Kidney capillary endothelial cell (primary cell): Measurements from ENCODE around the gene RHOBTB1.
"Not testable (repeated sequence)": the region's sequence is repeated elsewhere in the genome, so short reads cannot be mapped to it uniquely, and the experiment has no call there.

Experiments used
- DNase-seq: peaks from one replicate; pipeline ENCODE4 v3.0.0-alpha.2; 2018; ENCODE audit warnings: low spot score

RHOBTB1 gene, protein sequence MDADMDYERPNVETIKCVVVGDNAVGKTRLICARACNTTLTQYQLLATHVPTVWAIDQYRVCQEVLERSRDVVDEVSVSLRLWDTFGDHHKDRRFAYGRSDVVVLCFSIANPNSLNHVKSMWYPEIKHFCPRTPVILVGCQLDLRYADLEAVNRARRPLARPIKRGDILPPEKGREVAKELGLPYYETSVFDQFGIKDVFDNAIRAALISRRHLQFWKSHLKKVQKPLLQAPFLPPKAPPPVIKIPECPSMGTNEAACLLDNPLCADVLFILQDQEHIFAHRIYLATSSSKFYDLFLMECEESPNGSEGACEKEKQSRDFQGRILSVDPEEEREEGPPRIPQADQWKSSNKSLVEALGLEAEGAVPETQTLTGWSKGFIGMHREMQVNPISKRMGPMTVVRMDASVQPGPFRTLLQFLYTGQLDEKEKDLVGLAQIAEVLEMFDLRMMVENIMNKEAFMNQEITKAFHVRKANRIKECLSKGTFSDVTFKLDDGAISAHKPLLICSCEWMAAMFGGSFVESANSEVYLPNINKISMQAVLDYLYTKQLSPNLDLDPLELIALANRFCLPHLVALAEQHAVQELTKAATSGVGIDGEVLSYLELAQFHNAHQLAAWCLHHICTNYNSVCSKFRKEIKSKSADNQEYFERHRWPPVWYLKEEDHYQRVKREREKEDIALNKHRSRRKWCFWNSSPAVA

DNA sequence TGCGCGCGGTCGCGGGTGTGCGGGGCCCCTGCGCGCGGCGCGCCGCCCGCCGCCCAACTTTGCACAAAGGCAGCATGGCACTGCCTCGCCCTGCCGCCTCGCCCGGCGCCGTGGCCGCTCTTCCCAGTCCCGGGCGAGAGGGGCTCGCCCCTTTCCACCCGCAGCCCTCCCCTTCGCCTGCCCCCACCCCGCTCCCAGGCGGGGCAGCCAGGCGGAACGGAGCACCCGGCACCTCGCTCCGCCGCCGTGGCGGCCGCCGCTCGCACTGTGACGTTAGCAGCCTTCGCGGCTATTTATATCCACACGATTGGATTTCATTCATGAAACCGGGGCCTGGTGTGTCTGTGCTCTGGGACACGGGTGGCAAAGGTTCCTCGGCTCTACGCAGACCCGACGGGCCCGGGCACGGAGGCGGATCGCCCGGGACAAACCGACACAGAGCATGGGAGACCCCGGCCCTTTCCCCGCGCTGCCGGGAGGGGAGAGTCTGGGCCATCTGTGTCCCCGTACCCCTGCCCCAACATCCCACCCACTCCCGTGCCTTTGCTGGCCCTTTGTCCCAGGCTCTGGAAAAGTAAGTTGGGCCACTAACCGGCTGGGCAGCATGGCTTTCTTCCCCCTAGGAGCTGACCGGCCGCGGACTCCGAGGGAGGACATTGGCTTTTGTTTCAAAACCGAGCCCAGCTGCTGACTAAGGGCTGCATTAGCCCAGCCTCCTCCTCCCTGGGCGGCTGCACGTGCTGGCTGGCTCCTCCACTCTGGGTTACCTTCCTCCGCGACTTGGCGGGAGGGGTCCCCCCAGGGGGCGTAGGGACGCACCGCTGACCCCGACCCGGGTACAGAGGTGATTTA is at the start of gene RHOBTB1:
TSS of gene RHOBTB1 (minus strand) at position 128 of the 852 bp plus-strand sequence. CDS start 32,643 bp downstream, outside the sequence.
- peak; percentile 82 for DNase-seq

DNA sequence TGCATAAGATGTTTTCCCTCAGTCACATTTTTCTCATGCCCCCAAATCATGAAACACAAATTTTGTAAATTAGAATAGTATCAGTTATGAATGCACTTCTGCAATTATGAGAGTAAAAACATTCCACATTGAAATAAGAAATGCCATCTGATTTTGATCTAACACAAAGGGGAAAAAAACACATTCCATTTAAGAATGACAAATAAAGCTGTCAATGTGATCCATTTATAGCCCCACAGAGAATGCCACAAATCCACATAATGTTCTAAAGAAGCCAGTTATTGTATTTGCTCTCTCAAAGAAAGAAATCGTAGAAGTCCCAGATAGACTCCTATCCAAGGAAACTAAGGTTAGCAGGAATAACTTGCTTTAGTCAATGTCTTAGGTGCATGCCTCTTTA is 48.7 kb upstream of the RHOBTB1 start:
- DNase-seq, result no peak

DNA sequence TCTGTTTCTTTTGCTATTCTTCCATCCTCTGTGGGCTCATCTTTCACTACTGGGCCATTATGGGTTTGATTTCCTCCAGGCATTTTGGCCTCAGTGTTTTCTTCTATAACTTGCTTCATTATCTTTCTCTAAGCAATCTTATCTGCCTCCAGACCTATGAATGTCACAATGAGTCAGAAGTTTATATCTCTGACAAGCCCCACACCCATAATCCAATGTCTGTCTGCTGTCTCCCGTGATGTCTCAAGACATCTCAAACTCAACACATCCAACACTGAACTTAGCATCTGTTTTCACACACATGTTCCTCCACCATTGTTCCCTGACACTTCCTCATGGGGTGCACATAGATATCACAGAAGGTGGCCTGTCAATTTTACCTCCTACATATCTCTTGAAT is 46.7 kb upstream of the RHOBTB1 start:
- no peak for DNase-seq

DNA sequence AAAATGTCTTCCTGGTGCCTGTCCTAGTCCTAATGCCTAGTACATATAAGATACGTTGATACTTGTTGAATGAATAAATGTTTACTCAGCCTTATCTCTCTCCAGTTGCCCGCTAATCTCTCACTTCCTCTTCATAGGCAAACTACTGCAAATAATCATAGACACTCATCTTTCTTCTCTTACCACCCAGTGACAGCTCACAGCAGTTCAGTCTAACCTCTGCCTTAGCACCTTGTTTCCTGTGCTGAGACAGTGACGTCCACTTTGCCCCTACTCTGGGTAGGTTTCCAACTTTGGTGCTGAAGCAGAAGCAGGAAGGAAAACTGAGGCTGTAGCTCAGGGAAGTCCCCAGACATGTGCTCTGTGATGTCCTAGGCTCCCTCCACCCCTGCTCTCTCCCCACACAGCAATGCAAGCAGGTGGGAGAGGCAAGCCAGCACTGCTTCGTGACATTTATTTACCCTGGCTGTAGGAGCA is 45.5 kb upstream of the RHOBTB1 start:
- DNase-seq, result no peak

DNA sequence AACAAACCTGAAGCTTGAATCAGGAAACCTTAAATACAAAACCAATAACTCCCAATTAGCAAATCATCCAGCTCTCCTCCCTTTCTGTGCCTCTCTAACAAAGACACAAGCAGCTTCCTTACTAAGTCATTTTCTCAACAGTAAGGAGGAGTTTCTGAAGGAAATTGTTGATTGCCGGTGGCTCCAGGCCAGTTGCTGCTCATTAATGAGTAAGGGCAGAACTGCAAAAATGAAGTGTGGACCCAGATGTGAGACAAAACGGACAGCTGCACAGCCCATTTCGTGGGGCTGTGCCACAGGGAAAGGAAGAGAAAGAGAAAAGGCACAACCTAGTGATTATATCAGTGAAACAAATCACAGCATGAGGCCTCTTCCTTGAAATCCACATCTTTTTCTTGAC is 42.8 kb upstream of the RHOBTB1 start:
- no peak for DNase-seq

DNA sequence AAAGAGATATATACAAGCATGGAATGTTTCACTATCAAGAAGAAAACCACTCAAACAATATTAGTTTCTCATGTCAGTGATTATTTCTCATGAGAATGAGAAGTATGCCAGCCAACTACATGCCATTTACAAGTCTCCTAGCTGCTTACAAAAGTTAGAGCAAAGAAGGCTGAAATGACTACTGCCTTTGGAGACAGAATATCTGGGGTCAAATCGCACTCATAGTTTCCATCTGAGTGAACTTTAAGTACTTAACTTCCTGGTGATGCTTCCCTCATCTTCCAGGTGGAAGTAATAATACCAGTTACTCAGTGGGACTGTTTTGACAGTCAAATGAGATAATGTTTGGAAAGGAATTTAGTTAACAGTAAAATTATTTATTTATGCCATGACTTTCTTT is 42.0 kb upstream of the RHOBTB1 start:
- no peak for DNase-seq

DNA sequence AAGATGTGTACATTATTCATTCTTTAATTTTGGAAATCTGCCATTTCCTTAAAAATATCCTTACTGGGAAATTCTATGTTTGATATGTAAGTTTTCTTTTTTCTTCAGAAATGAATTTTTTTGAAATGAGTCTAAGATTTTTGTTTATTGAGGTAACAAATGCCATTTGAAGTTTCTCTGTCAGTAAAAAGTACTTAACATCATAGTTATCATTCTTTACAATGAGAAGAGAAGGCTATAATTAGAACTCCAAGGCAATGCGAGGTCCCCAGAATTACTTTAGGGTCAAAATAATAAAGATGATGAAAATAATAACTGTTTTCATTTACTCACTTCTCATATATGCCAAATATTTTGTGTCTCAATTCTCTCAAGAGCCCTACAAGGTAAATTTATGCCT is 37.0 kb upstream of the RHOBTB1 start:
- DNase-seq, result no peak

DNA sequence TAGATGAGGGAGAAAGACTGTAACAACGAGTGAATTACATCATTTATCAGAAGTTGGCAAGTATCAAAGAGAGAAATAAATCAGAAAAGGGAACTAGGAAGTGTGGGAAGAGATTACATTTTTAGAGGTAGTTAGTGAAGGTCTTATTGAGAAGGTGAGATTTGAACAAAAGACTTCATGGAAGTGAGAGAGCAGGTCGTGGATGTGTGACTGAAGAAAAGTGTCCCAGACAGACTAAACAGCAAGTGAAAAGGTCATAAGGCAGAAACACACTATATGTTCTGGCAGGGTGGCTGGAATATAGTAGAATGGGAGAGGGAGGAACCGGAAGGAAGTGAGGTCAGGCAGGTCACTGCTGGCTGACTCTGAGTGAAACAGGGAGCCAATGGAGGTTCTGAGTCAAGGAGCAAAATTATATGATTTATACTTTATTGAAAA is 35.7 kb upstream of the RHOBTB1 start:
- peak; percentile 48 for DNase-seq

DNA sequence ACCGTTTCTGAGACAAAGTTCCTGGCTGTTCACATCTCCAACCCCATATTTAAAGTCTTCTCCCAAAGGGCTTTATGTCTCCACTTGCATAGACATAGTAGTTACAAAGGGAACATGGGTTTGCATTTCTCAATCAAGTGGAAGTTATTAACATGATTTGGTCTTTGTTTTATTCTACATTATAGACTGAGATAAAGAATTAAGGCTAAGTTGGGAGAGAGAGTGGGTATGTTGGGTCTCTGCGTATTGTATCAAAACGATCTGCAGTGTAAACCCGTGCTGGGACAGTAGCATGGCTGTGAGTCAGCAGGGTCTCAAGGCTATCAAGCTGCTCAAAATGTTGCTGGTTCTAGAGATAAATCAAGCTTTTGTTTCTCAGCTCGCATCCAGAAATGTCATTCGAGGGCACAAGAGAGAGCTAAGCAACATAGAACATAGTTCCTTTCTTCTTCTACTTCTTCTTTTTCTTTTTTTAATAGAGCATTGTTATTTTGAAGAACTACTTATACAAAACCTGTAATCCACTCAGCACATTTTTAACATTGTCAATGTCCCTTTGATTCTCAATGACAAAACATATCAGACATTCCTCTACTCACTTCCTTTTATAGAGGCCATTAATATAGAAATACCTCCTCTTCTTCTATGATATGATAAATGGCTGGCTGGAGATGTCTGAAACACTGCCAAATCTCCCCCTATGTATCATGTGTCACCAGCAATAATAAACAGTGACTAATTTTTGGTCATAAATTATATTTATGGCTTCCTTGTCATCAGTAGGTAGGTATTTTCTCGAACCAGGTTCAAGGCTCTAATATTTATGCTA is 34.5 kb upstream of the RHOBTB1 start:
- peak; percentile 95 for DNase-seq

DNA sequence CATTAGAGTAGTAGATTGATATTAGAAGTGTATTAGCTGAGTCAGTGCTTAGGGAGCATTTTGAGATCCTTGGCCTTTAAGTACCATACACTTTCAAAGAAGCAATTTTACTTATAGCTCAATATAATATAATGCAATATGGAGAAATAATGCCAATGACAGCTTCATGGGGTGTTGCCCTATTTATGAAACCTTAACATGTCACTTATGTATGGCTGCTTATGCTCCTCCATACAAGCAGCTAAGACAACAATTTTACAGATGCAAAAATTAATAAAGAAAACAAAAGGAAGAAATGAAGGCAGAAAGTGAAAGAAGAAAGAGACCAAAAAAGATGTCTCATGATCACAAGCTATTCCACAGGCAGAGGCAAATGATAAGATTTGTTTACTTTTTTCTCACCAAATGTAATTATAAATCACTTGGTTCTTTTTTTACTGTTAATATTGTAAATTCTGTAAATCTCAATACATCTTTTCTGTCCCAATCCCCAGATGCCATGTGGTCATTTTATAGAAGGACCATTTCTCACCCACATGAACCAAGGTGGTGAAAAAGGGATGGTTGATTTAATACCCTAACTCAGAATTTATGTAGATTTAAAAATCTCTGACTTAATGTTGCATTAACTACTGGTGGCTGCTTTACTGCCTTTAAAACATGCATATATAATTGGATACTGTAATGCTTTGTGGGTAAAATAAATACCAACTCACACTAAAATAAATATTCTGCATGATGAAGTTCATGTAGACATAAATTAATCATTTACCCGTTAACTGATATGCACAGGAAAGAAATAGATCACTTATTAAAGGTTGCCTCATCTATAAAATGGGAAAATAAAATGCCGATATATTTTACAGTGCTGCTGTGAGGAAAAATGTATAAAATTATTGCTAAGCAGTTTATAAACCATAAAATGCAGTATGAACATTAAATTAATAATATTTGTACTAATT is 33.5 kb upstream of the RHOBTB1 start:
- DNase-seq, result no peak

DNA sequence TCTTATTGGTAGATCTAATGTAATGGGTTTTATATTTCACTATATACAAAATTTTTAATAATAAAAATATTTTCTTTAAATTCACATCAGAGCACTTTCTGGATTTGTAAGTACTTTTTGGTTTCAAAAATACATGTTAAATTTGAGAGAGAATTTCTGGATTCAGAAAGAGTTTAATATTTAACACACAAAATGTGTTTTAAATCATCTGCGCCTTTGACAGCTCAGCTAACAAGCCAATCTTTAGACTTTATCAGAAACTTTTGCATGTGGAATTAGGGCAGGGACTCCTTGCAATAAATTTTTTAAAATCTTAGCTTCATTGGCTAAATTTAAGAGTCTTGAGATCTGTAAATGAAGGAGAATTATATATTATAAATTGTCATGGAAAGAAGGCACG is 32.7 kb upstream of the RHOBTB1 start:
- no peak for DNase-seq

DNA sequence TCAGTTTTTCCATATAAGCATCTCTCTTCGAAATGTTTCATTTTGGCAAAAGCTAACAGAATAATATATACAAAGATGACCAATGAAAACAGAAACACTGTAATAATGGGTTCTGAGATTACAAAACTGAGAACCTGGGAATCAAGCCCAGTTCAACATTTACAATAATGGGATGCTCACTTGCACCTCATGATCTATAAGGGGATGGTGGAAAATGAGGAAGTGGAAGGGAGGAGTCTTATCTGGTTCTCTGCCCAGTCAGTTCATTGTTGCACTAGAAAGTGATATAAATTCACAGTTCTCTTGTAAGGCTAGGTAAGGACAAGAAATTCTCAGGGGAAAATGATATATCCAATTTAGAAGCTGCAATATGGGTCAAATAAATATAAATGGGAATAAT is 31.7 kb upstream of the RHOBTB1 start:
- DNase-seq, result no peak

DNA sequence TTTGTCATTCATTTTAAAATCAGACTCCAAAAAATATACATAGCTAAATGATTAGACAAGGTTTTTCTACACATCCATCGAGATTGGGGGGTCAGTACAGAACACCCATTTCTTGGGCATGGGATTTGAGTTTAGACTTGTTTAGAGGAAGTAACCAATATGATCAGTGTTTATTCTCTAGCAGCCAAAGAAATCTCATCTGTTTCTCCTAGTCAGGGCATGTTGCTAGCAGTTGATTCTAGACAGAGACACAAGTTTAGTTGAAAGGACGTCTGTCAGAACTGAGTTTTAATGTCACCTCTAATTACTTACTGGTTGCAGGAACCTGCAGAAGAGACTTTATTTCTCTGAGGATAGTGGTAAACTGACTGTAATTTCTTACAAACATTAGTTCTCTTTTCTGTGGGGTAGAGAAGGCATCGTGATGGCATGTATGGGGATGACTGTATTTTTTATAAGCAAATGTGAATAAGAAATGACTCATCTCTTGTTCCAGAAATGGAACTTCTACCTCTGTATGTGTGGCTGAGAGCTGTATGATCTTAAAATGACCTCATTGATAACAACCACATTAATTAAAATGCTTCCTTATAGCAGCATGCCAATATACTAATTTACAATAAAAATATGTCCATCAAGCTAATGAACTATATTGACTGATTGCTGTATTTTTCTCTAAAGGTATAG is 30.6 kb upstream of the RHOBTB1 start:
- DNase-seq, result peak; percentile 63

DNA sequence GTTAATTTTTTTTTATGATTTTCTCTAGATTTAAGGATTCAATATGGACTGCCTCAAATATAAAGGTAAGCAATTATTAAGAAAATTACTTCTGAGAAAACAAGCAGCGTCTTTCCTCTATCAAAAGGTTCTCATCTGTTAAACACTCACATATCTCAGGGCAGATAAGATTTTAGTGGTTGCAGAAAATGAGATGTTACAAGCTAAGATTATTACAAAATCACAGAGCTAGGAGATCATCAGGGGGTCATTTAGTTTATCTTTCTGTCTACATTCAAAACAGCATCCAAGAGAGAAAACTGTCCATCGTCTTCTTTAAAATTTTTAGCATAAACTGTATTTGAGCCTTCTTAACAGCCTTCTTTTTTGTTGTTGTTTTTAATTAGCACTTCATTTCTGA is 29.1 kb upstream of the RHOBTB1 start:
- DNase-seq, result no peak

DNA sequence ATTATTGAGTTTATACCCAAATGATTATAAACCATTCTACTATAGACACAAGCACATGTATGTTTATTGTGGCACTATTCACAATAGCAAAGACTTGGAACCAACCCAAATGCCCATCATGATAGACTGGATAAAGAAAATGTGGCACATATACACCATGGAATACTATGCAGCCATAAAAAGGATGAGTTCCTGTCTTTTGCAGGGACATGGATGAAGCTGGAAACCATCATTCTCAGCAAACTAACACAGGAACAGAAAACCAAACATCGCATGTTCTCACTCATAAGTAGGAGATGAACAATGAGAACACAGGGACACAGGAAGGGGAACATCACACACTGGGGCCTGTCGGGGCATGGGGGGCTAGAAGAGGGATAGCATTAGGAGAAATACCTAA is 28.2 kb upstream of the RHOBTB1 start:
- DNase-seq, result not testable (repeated sequence)

DNA sequence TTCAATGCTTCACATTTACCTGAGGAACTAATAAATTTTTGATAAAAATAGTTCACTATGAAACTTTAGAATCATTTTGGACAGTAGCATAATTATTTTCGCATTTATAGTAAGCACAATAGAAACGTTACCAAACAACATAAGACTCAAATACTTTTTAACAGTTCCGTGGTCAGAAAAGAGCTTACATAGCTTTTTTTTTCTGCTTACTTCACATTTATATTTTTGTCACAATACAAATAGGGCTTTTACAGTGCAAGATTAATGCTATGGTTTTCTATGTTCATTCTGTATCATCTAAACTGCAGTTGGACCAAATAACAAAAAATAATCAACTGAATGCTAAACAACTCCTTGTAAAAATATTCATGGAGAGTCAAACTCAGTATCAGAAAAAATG is 26.5 kb upstream of the RHOBTB1 start:
- DNase-seq, result no peak

DNA sequence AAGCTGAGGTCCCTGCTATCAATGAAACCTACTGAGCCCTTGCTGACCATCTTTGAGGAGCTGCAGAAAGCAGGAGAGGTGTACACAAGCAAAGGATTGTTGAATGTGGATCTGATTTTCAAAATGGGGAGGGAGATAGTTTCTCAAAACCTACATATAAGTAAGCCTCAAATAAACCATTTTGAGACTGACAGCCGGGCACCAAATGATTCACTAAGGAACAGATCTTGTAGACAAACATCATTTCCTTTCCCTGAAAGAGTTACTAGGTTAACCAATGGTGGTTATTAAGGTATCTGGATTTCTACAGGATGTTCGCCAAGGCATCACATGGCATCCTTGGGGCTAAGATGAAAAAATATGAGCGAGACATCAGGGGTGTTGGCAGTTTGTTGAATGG is 24.5 kb upstream of the RHOBTB1 start:
- DNase-seq, result no peak

DNA sequence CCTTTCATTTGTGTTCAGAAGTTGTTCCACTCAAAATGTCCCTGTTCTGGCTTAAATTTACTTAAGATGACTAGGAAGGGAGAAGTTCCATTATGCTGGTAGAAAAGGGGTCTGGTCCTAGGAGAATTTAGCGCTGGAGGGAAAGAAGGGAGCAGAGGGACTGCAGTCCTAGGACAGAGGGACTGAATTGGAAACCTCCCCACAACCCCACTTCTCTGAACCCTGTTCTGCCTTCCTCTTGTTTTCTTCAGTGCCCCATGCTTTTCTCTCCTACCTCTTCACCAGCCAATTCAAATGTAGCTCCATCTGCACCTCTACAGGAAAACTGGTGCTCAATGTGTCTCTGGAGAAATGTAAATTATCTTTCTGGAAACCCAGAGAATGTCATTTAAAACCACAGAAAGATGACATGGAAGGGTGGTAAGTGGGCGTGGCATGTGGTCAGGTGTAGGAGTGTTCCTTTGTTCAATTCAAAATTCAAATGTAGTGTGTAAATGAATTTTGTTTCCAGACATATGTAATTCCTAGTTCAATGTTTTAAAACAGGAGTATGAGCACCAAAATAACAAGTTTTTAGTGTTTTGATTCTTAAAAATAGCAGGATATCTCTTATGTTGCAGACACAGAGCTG is 24.0 kb upstream of the RHOBTB1 start:
- DNase-seq, result no peak

DNA sequence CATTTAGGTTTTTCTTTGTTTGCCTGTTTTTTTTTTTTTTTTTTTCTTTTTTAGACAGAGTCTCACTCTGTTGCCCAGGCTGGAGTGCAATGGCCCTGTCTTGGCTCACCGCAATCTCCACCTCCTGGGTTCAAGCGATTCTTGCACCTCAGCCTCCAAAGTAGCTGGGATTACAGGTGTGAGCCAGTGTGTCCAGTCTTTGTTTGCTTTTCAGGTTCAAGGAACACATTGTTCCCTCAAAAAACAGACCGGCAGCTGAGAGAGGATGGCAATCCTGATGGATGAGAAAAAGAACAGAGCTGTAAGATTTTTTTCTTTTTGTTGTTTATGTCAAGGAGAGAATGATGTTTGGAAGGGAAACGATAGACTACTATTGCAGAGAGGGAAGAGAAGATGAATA is 23.3 kb upstream of the RHOBTB1 start:
- no peak for DNase-seq
